GM18951 (cell line): ENCODE data around the gene CIAO3.
"Not testable (repeated sequence)": the region's sequence is repeated elsewhere in the genome, so short reads cannot be mapped to it uniquely, and the experiment has no call there.

Experiments
- POLR2A ChIP-seq: IDR thresholded peaks from 4 replicates; pipeline ENCODE4 v1.6.1; 2011; ENCODE audit warnings: mild to moderate bottlenecking; ENCODE audit not compliant: insufficient read length, insufficient read depth; ENCODE audit errors: extremely low read depth
- in situ Hi-C: fragments of 300-500 bp; cut with MboI; formaldehyde crosslinking; loops from one replicate; pipeline ENCODE4 v1.12.0; 2022; ENCODE audit warnings: low sequenced_read_pairs, mixed read lengths, inconsistent platforms; ENCODE audit not compliant: unreplicated experiment

CIAO3 gene

DNA sequence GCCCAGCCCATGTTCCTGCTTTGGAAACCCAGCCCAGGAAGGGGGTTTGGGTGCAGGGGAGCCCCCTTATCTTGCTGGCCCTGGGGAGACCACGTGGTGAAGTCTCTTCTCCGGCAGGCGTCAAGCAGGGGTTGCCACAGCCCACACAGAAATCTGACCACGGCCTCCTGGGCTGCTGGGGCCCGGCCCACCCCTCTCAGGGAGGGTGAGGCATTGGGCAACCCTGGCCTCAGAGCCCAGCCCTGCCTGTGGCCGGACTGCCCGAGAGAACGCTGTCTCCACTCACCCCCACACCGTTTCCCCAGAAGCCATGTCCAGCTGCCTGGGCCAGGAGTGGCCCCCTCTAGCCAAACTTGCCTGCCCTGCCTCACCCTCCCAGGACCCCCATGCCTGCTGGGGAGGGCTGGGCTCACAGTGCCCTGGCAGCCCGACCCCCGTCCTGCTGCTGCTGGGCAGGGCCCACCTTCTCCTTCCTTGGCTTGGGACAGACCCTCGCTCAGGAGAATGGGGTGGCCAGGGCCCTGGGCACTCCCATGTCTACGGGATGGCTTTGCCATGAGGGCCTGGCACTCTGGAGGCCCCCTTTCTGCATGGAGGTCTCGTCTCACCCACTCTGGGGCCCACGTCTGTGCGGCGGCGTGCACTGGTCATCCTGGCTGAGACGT is 40.7 kb upstream of the CIAO3 start:
- in situ Hi-C loops: loop anchor here (10.0 kb wide), 1 partner anchor 67 kb away; the partner anchor contains the start of gene METRN
- TF ChIP-seq POLR2A: no peak

DNA sequence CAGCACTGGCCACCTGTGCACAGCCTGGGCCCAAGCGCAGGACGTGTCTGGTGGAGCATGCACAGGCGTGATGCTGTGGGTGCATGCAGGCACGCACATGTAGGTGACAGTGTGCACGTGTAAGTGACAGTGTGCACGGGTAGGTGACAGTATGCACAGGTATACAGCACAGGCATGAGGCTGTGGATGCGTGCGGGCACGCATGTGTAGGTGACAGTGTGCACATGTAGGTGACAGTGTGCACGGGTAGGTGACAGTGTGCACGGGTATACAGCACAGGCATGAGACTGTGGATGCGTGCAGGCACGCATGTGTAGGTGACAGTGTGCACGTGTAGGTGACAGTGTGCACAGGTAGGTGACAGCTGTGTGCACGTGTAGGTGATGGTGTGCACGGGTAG is 39.5 kb upstream of the CIAO3 start:
- in situ Hi-C loops: loop anchor here (10.0 kb wide), 1 partner anchor 65 kb away; the partner anchor contains the start of gene METRN
- no peak for TF ChIP-seq POLR2A

DNA sequence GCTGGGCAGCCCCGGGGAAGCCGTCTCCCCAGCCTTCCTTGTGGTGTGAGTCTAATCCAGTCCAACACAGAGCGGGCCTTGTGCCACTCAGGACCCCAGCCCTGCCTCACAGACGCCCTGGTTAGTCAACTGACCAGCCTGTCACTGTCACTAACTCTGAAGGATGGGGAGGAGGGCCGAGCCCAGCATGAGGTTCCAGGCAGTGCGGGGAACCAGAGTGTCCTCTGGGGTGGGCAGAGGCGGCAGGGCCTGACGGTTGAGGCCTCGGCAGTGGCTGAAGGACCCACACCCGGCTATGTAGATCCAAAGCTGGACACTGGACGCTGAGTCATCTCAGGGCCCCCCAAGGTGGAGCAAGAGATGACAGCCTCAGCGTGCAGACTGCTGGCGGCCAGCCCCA is 38.8 kb upstream of the CIAO3 start:
- in situ Hi-C loops: no loop called here
- TF ChIP-seq POLR2A: no peak

DNA sequence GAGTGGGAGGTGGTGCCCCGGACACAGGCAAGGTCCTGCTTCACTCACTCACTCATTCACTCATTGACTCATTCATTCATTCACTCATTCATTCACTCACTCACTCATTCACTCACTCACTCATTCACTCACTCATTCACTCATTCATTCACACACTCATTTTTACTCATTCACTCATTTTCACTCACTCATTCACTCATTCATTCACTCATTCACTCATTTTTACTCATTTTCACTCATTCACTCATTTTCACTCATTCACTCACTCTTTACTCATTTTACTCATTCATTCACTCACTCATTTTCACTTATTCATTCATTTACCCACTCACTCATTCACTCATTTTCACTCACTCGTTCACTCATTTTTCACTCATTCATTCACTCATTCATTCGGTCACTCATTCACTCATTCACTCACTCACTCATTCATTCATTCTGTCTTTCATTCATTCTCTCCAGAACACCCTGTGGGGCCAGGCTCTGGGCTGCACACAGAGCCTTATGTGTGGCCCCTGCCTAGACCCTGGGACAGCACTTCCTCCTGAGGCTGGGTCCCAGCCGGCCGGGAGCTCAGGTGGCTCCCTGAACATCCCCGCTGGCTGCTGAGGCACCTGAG is 38.2 kb upstream of the CIAO3 start:
- in situ Hi-C loops: no loop called here
- TF ChIP-seq POLR2A: no peak

DNA sequence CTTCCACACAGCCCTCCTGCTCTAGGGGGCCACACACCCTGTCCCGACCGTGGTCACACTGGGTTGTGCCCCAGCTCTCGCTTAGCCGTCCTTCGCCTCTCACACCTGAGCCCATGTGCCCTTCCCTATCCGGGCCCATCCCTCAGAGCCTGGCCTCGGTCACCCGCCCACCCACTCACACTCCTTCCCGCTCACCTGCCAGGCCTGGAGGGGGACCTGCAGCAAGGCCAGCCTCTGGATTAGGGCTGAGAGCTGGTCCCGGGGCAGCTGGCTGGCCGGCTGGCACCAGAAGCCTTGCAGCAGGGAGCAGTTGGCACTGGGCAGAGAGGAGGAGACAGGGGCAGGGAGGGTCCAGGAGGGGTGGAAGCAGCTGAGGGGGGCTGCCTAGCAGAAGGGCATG is 37.6 kb upstream of the CIAO3 start:
- in situ Hi-C loops: no loop called here

GRCh38 chr16:777826-778225 is 37.0 kb upstream of the CIAO3 start:
- in situ Hi-C loops: no loop called here
- TF ChIP-seq POLR2A: no peak

More for the DNA sequence above, 37.6 kb upstream of the CIAO3 start:
- no peak for TF ChIP-seq POLR2A

GRCh38 chr16:776824-777223 is 36.0 kb upstream of the CIAO3 start:
- in situ Hi-C loops: no loop called here
- TF ChIP-seq POLR2A: no peak

DNA sequence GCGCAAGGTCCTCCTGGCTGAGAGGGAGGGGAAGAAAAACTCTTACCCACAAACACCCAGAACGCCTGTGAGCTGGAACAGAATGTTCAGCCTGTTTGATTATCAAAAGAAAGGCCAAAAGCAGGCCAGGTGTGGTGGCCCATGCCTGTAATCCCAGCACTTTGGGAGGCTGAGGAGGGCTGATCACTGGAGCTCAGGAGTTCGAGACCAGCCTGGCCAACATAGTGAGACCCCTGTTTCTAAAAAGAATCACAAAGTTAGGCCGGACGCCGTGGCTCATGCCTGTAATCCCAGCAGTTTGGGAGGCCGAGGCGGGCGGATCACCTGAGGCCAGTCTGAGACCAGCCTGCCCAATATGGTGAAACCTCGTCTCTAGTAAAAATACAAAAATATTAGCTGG is 35.5 kb upstream of the CIAO3 start:
- in situ Hi-C loops: not testable (repeated sequence)

DNA sequence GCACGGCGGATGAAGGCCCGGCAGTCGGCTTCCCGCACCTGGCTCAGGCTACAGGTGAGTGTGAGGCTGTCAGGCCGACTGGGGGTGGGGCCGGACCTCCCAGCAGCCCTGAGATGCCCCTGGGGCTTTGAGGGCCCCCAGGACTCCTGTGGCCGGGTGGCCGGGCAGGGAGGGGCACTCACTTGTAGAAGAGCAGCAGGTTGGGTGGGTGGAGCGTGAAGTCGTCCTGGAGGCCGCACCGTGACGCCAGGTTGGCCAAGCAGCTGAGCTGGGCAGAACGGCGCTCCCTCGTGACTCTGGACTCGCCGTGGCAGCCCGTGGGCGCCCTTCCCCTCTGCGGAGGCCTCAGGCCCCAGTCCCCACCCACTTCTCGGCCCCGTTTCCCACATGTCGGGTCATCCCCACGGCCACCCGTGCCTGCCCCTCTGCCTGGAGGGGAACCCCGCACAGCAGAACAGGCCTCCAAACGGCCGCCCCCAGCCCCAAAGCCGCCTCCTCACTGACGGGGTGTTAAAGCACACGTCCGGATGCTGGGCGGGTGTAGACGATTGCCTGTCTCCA is 34.5 kb upstream of the CIAO3 start:
- in situ Hi-C loops: no loop called here
- no peak for TF ChIP-seq POLR2A

GRCh38 chr16:774086-775001 is 33.5 kb upstream of the CIAO3 start:
- in situ Hi-C loops: no loop called here
- TF ChIP-seq POLR2A: no peak

GRCh38 chr16:772959-773358 is 32.2 kb upstream of the CIAO3 start:
- in situ Hi-C loops: no loop called here
- no peak for TF ChIP-seq POLR2A

- in situ Hi-C loops: no loop called here
- TF ChIP-seq POLR2A: no peak
Observed at GRCh38 chr16:770411-770810, 29.6 kb upstream of the CIAO3 start.

- no peak for TF ChIP-seq POLR2A
- in situ Hi-C loops: no loop called here
Observed at GRCh38 chr16:769934-770333, 29.1 kb upstream of the CIAO3 start.
